HG03025 (cell line): ENCODE data around the gene FANCF.
"Not testable (repeated sequence)": the region's sequence is repeated elsewhere in the genome, so short reads cannot be mapped to it uniquely, and the experiment has no call there.

Source experiments
- ATAC-seq: cut with Tn5 transposase; IDR thresholded peaks from one replicate; pipeline ENCODE4 v1.9.1; 2021; ENCODE audit warnings: mild to moderate bottlenecking, moderate library complexity; ENCODE audit not compliant: unreplicated experiment, low FRiP score

Gene FANCF, protein sequence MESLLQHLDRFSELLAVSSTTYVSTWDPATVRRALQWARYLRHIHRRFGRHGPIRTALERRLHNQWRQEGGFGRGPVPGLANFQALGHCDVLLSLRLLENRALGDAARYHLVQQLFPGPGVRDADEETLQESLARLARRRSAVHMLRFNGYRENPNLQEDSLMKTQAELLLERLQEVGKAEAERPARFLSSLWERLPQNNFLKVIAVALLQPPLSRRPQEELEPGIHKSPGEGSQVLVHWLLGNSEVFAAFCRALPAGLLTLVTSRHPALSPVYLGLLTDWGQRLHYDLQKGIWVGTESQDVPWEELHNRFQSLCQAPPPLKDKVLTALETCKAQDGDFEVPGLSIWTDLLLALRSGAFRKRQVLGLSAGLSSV

DNA sequence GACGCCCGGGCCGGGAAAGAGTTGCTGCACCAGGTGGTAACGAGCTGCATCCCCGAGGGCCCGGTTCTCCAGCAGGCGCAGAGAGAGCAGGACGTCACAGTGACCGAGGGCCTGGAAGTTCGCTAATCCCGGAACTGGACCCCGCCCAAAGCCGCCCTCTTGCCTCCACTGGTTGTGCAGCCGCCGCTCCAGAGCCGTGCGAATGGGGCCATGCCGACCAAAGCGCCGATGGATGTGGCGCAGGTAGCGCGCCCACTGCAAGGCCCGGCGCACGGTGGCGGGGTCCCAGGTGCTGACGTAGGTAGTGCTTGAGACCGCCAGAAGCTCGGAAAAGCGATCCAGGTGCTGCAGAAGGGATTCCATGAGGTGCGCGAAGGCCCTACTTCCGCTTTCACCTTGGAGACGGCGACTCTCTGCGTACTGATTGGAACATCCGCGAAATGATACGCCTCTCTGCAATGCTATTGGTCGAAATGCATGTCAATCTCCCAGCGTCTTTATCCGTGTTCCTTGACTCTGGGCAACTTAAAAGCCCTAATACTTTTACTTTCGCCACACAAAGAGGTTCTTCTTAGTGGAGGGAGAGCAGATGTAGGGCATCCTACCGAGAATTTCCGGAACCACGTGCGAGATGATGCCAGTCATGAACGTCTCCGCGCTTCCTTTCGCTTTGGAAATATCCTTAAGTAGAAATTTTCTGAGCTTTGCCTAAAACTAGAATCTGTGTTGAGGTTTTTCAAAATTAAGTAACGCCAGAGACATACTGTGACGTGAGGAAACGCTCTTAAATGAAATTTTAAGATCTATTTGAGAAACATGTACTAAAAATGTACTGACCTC, at the start of gene FANCF:
Gene FANCF, minus strand, starts transcription at position 376 of the 840 bp plus-strand sequence. Its CDS starts 13 bp downstream, at position 363.
- peak; percentile 99 for ATAC-seq

DNA sequence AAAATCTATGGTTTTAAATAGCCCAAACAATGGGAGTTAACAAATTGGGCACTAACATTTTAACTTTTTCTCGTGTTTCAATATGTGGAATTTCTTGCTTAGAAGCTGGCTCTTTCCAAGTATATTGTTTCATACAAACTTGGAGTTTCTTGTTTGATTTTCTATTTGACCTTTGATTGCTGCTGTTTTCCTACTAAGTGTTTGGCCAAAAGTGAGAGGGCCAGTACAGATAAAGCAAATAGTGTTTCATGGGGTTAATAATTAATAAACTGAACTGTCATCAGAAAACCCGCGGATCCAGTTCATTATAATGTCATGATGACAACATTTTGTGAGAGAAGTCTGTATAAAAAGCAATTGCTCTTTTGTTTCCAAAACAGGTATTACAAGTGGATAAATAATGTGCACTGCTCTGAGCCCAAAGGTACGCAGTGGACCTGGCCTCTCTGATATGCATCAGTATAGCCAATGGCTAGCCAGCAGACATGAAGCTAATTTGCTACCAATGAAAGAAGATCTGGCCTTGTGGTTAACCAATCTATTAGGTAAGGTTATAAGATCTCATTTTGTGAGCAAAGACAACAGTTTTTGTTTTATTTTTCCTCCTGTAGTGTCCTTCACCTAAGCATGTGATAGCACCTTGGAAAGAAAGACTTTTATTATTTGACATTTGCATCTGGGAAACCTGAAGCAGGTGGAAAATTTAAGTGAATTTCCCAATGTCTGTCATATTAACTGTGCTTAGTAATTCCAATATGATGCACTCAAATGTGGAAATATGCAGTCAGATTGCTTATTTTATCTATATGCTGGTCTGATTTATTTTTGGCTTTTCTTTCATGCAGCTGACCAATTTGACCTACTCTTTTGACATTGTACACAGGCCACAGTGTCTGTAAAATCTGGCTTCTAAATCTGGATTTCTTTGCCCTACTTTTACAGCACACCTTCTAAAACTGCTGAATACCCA, 49.1 kb upstream of the FANCF start:
- no peak for ATAC-seq

DNA sequence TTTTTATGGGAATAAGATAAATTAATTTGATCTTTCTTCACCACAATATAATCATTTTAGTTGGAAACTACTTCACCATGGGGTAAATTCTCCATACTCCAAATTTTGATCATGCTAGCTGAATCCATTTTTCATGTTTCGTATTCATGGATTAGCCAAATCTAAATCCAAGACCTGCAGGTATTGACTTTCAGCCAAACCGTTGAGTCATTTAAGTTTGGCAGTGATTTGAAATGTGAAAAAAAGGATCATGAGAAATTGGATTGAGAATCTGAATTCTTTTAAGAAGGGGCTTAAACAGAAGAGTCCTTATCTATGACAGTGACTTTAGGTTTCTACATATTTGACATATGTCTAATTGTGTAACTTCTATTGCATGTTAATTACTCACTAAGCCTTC, 46.1 kb upstream of the FANCF start:
- no peak for ATAC-seq

DNA sequence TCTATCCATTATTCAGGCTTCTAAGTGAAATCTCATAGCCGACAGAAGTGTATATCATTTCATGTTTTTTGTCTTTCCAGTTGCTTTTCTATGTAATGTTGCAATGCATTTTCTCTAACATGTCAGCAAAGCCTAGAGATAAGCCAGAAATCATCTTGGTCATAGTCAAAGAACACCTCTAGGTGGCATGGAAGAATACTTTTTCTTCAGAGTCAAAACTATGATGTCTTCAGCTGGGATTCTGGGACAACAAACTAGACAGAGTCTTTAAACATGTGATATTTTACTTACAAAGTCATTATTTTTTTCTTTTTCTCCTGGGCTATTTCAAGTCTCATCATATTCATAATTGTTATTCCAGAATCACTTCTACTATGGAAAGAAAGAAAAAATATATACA, 45.2 kb upstream of the FANCF start:
- no peak for ATAC-seq

DNA sequence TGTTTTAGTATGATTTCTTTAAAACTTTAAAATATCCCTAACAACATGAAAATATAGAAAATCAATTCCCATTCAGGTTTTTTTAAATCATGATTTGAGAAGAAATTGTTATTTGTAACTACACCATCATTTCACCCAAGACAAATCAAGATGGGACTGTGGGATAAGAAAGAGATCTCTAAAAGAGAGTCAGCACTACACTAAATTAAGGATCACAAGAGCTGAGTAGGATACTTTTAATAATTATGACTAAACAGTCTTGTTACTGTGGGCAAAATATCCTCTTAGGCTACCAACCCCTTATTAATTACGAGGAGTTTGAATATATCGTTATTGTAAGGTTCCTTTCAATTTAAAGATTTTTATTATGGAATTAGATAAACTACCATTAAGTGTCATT, 43.7 kb upstream of the FANCF start:
- ATAC-seq, result no peak

DNA sequence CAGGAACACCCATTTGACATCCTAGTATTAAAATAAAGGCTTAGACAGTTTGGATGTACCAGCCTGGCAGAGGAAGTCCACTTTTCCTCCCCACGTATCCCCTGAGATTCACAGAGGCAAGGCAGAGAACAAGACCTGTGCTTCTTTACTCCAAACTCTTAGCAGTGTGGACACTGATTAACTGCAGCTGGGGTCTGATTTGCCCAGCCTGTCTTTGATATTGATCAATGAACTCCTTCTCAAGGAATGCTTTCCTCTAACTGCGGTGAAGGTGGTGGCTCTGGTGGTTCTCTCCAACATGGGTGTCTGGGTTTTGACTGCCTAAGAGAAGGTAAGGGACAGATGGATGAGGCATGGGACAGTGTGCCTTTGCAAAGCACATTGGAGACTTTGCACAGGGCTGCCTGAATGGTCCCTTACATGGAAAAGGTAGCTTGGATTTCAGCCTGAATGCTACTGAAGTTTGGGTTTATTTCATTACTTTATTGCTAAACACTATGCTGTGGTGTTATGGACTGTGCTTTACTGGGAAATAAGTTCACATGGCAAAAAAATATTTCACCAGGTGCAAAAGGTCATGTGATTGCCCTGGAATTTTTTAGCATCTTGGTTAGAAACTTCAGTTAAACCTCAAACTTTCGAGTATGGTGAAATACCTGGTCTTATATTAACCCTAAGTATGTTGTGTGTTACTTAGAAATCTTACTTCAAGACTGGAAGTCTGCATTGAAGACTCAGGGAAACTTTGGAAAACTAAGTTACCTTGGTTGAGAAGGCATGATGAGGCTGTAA, 42.6 kb upstream of the FANCF start:
- no peak for ATAC-seq

DNA sequence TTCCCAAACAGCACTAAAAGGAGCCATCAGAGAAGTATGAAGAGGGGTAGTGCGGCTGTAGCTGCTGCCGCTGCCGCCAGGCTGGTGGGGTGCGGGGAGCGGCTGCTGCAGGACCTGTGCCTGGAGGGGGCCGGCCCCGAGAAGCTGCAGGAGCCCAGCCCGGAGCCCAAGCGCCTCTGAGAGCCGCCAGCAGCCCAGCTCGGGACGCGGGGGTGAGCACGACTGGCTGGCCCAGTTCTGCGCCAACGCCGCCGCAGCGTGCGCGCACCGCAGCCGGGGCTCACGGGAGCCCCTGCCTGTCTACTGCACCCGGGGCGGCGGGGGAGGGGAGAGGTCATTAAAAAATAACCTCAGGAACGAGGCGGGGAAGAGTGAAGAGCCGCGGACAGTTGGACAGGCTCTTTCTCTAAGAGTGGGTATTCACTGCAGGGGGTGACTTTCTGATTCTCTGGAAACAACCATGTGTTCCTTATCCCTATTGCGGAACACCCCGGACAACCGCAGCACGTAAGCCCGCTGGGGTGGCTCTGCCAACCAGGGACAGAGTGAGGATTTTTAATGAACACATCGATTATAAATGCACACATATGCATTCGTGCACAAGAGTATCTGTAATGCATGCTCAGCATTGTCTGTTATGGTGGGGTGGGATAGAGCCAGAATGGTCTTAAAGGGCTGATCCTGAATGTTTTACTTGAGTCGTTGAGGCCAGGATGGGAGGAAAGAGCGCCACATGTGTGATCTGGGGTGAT, 41.2 kb upstream of the FANCF start:
- peak; percentile 53 for ATAC-seq

DNA sequence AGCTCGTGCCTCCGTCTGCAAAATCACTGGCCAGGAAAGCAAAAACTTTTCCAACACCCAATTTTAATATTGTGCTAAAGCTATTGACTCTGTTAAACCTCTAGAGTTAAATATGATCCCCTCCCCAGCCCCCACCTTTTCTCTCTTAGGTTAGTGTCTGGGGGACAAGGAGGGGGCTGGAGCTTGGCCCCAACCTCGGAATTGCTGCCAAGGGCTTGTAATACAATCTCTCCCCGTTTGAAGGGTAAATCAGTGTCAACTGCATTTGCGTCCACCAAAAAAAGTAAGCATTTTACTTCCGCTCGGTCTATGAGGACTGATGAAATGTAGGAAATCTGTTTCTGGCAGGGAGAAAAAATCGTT, 40.7 kb upstream of the FANCF start, which contains the start of gene GAS2:
Gene GAS2, plus strand, starts transcription at position 287 of the 363 bp plus-strand sequence. CDS start 8,259 bp downstream, outside the sequence.
- ATAC-seq, result peak; percentile 7

DNA sequence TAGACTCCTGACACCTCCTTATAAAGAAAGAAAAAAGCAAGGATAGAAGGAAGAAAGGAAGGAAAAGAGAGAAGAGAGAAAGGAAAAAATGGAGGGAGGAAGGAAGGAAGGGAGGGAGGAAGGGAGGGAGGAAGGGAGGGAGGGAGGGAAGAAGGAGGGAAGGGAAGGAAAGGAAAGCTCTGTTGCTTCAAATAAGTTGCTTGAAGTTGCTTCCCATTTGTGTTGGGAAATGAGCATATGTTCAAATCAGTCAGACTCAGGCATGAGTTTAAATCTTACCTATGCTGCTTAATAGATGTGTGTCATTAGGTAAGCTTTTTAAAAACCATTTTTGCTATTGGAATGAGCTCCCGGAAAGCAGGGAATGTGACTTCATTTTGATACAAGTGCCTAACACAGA, 34.2 kb upstream of the FANCF start:
- ATAC-seq, result no peak

DNA sequence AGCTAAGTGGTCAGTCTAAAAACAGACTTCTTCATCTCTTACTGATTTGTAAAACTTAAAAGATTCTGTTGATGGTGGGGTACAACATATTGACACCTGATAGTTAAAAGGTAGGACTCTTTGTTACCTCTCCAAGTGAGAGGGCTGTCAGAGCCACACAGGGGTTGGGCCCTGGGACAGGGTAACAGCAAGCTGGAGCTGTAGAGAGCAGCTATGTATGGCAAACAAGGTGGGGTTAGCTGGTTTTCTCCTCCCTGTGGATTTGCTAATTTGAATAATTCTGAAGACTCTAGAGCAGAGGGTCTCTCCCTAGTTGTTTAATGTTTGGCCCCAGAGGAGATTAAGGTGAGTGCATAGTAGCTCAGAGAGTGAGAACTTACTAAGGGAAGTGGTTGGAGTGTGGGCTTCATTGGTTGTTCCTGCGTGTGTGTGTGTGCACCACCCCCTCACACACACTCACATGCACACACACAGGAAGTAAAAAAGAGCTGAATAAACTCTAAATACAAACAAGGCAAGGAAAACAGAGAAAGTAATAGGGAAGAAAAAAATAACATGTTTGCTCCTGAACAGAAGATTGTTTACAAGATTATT, 31.6 kb upstream of the FANCF start:
- peak; percentile 91 for ATAC-seq

DNA sequence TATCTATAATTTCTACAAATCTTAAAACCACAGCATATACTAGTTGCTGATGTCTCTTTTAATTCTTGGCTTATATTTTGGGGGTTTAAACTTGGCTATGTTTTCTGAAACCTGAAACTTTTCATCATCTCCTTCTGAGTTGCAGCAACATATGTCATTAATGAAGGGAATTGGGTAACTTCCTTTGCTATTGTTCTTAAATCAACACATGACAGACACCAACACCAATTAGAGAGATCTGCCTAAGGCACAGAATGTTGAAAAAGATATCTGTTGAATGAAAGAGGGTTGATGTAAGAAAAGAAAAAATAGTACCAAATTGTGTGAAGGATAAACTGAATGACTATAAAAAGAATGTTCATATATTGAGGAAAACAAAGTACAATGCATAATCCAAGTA, 30.5 kb upstream of the FANCF start:
- no peak for ATAC-seq

DNA sequence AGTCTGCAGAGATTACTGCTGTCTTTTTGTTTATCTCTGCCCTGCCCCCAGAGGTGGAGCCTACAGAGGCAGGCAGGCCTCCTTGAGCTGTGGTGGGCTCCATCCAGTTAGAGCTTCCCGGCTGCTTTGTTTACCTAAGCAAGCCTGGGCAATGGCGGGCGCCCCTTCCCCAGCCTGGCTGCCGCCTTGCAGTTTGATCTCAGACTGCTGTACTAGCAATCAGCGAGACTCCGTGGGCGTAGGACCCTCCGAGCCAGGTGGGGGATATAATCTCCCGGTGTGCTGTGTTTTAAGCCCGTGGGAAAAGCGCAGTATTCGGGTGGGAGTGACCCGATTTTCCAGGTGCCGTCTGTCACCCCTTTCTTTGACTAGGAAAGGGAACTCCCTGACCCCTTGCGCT, 26.7 kb upstream of the FANCF start:
- ATAC-seq, result not testable (repeated sequence)

DNA sequence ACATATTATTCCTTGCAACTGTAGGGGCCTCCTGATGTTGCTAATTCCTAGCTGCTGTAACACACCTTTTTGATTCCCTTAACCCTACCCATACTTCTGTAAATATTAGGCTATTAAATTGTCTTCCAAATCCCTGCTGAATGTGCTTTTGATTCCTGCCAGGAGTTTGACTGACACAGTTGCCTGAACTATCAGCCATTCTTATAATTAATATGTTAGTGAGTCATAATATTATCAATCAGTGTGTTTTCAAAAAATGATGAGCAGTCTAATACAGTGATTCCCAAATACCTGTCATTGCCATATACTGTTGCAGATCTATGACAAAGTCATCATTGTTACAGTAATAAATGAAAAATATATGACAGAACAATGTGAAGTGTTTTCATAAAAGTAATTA, 15.9 kb upstream of the FANCF start:
- ATAC-seq, result no peak

DNA sequence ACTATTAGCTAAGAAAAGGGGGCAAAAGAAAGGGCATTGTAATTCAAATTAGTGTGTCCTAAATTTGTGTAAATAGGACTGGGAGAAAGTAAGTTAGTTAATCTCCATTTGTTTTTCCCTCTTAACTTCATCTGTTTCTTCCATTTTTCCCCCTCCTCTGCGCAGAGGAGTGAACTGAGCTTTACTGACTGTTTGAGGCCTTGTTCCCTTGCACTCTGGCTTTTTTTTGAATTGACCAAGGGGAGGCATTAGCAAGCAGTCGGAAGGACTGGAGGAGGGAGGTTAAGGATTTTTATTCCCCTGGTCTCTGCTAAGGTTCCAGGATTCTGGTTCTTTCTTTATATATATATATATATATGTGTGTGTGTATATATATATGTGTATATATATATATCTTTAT, 15.2 kb upstream of the FANCF start:
- no peak for ATAC-seq

DNA sequence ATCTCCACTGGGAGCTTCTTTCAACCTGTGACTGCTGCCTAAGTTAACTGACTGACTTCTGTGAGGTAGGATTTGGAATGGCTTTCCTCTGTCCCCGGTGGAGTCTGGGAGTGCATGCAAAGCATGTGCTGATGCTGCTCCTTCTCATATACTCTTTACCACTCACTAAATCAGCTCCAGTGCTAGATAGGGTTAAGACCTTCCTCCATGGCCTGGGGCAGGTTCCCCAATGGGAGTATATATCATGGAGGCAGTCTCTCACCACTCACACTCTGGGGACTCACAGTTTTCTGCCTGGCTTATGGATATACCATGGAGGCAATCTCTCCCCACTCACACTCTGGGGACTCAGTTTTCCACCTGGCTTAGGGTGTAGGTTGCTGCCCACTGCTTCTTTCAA, 10.1 kb upstream of the FANCF start:
- ATAC-seq, result no peak

DNA sequence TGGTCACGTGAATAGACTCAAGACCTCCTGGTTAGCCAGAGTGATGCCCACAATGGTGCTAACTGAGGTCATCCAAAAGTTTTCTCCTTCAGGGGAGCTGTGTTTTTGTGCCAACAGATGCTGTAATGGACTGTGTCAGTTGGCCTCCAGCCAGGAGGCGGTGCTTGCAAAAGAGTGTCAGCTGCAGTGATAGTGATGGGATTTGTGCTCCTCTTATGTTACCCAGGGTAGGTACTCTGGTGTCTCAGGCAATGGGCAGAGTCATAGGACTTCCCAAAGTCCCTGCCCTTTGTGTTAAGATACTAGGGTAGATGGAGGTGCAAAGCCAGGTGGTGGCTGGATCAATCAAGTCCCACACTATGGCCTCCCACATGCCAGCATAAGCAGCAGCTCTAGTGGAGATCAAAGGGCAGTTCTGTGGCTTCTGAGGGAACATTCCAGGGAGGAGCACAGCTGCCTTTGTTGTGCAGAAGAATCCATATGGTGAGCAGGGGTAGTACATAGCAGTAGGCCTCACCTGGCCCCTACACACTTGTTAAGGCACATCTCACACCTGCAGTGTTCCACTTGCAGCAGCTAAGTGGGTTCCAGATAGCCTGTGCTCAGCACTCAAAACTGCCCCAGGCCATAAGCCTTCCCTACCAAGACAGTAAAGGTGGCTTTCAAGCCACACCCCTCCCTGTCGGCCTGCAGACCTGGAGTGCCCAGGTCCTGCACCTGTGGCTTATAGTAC, 9.4 kb upstream of the FANCF start:
- no peak for ATAC-seq

DNA sequence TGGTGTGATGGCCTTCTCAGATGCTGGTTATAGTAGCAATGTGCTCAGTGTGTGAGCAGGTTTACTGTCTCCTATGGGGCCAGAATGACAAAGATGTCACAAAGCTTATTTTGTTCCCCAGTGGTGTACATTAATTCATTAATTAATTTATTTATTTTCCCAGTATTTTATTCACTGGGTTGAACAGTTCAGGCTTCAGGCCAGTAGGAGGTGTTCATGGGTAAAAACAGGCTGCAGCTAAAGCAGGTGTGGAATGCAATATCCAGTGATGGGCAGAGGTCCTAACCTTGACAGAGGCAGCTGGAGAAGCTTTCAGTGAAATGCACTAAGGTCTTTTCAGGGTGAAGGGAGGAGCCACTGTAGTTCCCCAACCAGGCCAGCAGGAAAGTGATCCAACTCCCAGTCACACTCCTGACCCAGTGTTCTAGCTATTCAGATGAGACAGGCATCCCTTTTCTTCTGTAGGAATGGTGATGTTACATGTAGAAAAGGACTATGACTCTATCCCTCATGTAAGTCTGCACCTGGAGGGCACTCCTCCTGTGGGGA, 7.8 kb upstream of the FANCF start:
- ATAC-seq, result no peak

DNA sequence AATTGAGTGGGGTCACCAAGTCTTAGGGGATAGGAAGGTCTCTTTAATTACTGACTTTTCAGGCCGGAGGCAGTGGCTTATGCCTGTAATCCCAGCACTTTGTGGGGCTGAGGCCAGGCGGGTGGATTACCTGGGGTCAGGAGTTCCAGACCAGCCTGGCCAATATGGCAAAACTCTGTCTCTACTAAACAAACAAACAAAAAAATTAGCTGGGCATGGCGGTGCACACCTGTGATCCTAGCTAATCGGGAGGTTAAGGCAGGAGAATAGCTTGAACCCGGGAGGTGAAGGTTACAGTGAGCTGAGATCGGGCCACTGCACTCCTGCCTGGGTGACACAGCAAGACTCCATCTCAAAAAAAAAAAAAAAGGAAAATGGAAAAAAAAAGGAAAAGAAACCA, 1.8 kb upstream of the FANCF start:
- no peak for ATAC-seq
